ENCODE data around the gene SERP2.

Gene SERP2

GRCh38 chr13:44359983-44360375, 13.6 kb upstream of the SERP2 start:
- DNase-seq: no peak

DNA sequence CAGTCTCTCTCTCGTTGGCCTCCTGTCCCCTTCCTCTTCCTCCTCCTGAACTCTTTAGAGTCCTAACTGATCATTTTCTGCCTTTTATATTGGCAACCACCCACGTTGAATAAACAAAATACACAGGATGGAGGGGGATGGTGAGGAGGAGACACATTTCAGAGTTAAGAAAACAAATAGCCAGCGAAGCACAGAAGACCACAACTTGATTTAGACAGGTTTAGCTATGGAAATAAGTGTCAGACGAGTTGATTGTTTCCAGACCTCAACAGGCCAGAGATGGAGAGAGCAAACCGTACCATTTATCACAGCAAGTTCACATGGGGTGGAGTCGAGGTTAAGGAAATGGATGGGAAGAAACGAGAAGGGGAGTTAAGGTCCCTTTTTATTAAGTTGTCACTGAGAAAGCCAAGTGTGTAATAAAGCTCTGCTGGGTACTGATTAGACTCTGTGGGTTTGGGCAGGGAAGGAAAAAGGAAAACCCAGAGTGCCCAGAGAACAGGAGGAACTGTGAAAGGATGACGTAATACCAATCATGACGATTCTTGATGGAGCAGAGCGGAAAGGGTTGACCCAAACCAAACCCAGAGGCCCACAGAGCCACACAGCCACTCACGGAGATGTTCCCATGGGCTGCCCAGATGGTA, 11.1 kb upstream of the SERP2 start:
- DNase-seq: no peak

- no peak for DNase-seq
Measured at GRCh38 chr13:44363631-44364344, 9.8 kb upstream of the SERP2 start.

DNA sequence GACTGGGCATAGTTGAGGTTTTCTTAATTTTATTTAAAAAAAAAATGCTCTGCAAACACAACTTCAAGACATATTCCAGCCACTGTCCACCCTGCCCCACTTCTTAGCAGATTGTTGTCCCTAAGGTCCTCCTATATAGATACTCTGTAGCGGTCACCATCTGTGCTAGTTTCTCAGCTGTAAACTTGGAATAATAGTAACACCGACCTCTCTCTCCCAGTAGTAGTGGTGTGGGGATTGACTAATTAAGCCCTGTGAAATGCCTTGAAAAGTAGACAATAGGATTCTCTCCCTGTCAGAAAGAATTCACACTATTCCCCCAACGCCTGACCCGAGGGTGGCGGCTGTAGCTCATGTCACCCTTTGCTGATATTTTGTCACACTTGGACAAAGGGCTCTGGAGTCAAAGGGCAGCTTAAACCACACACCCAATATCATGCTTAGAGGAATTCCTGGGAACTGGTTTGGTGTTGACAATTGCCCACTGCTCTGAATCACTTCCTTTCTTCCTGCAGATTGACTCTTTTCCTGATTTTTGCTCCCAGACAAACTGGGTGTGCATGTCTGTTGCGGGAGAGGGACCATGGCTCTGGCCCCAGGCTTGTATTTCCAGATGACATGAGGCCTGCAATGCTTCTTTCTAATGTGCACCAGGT, 9.2 kb upstream of the SERP2 start:
- no peak for DNase-seq

GRCh38 chr13:44365008-44365407, 8.6 kb upstream of the SERP2 start:
- DNase-seq: no peak

GRCh38 chr13:44365899-44366298, 7.7 kb upstream of the SERP2 start:
- no peak for DNase-seq

GRCh38 chr13:44368062-44368591, 5.5 kb upstream of the SERP2 start:
- DNase-seq: no peak

GRCh38 chr13:44368599-44369368, 4.8 kb upstream of the SERP2 start:
- no peak for DNase-seq

- DNase-seq: no peak
Measured at GRCh38 chr13:44371421-44371820, 2.2 kb upstream of the SERP2 start.

GRCh38 chr13:44373247-44373600, 400 bp upstream of the SERP2 start:
- DNase-seq: no peak

GRCh38 chr13:44374348-44374712, 706 bp downstream of the SERP2 start:
- DNase-seq: no peak

DNA sequence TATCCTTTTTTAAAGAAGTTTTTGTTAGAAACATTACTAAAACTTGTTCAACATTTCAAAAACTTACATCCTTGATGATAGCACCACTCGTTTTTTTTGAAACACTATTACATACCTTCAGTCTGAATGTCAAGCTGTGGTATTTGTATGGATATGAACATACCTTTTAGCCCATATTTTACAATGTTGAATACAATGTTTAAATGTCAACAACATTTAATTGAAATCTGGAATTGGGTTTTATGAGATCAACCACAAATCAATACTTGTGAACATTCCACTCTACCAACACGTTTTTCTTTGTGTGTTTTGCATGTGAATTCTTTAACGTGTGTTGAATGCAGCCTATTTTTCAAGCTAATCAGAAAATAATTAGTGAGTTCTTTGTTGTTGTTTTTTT, 4.7 kb downstream of the SERP2 start:
- DNase-seq: no peak

DNA sequence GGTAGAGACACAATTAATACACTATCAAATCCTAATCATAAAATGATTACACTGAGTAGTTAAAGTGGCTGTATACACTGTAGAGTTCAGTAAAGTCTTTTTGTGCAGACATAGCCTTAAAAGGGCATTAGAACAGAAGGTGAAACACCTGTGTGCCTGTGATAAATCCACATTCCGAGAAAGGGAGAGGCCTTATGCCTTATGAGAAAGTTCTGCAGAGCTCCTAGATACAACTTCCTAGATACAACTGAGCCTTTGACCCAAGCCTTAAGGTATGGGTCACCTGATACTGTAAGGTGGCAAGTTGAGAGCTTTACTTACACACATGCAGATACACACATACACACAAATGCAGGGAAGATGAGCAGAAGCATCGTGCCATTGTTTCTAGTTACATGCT, 6.3 kb downstream of the SERP2 start:
- no peak for DNase-seq

DNA sequence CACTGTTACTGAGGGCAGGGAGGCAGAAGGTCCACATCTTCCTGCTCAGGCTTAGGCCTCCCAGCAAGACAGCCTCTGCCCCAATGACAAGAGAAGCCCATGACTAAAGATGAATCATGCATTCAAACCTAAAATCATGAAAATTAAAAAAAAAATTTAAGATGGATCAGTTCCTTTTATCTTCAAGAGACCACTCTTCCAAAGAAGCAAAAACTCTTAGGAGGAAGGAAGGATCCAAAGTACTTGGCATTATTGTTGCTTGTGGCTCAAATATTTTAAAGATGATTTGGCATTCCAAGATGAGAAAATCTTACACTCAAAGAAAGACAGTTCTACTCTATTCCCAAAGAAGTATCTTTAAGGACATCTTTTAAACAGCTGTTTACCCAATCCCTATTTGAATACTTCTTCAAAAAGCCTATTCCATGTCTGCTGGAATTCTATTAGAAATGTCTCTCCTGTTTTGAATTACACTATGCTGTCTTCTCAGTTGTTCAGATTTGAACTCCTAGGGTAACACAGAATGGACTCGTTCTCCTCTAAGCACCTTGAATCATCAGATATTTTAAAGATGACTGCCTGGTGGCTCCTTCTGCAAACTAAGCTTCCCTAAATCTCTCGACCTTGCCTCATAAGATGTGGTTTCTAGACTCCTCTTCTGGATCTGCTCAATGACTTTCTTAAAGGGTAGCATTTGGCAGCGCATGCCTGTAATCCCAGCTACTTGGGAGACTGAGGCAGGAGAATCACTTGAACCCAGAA, 7.0 kb downstream of the SERP2 start:
- DNase-seq: no peak

DNA sequence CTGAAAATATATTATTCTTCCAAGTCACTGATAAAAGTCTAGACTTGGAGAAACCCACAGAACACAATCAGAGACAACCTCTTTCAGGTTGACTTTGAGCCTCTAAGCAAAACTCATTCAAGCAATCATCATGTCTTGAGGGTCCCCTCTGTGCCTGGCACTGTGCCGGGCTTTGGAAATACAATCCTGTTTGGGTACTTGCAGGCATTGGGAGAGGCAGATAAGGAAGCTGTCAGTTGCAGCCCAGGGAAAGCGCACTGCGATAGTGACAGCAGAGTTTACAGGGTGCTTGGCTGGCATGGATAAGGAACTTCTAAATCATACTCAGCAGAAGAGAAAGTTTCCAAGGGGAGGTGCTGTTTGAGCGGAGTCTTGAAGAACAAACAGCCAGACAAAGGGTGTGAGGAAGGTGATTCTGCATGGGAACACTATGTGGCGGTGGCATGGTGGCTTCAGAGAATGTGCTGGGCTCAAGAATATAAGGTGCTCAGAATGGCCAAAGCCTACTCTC, 9.1 kb downstream of the SERP2 start:
- DNase-seq: no peak

GRCh38 chr13:44383945-44384344, 10.3 kb downstream of the SERP2 start:
- no peak for DNase-seq

DNA sequence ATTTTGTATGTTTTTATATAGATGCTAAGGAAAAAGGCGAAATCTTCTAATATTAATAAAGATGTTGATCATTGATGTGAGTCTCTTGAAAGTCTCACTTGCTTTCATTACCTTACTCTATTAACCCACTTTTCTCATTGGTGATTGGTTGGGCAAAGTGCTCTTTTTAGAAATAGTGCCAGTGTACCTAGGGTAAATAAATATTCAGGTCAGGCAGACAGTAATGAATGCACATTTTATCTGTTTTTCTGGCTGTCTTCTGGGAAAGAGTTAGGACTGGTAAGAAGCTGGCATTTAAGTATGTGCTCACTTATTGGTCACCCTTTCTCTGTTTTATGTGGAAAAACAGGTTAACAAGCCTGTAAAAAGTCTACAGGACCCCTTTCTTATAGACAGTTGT, 11.2 kb downstream of the SERP2 start:
- no peak for DNase-seq

DNA sequence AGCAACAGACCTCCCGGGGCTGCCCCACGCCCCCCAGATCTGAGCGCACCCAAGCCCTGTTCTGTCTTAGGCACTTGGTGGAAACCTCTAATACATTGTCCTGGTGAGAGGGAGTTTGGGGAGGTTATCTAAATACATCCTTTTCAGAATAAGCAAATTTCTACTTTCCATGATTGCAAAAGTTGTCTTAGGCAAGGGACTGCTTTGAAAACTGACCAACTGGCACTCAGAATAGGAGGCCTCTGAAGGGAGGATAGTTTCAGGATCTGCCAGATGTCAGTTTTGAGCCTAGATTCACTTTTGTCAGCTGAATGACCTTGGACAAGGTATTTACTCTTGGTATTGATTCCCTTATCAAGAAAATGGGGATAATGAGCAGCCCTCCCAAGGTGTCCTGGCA, 11.8 kb downstream of the SERP2 start:
- no peak for DNase-seq

DNA sequence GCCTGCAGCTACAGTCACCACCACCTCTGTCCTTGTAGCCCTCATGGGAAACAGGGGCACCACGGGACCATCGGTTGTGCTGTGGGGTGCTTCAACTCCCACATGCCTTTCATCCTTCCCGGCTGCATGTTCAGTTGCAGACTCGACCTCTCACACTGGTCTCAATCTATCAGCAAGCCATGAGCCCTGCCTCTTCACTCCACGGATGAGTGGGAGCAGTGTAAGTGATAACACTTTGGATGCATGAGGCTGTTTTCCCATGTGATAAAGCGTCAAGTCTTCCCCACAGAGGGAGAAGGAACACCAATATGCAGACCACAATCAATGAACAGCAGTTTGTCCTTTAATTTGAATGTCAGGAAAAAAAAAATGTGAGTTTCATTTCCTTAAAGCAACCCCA, 12.2 kb downstream of the SERP2 start:
- no peak for DNase-seq

- no peak for DNase-seq
Measured at GRCh38 chr13:44386913-44387556, 13.4 kb downstream of the SERP2 start.

DNA sequence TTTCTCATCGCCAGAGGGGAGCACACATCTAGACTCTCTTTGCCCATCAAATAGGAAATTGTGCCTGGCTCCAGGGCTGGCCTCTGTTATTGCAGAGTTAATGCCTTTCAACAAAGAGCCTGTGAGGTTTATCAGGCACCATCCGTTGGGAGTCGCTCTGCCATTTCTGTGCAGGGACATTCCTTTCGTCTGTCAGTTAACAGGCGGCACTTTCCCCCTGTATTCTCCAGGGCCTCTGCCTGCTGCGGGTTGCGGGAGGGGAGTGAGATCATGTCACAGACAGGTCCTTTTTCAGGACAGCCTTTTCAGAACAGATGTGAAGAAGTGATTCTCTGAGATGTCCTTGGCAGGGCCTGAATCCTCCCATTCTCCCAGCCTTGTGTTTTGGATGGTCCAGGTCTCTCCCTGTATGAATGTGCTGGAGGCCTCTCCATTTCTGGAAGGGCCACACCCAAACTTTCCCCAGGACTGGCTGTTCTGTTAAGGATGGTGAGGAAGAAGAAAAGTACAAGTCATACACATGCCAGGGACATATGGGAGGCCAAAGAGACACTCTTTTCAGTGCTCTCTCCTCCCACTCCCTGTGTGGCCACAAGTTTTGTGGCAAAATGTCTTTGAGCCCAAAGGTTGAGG, 14.9 kb downstream of the SERP2 start:
- no peak for DNase-seq

Data from stimulated activated CD4-positive, alpha-beta T cell treated with anti-CD3 and anti-CD28 coated beads, Interleukin-4, amount 100 ng/mL, for 24 hours (primary cell).